Coronary artery (tissue), 2 donors: ENCODE results near the gene ECHDC3.

Source experiments
- DNase-seq: peaks from one replicate; pipeline ENCODE4 v3.0.0-alpha.2; 2017; ENCODE audit warnings: low spot score
- H3K27ac ChIP-seq, 2 donors: fragments of 200-600 bp; sonication (generic); one replicate each; pipeline ENCODE4 v1.5.1; 2016 to 2019
- H3K4me3 ChIP-seq: fragments of 200-600 bp; sonication (generic); 2 replicates; pipeline ENCODE4 v1.5.1; 2016; ENCODE audit warnings: mild to moderate bottlenecking, moderate library complexity
- CTCF ChIP-seq: fragments of 200-600 bp; sonication (generic); IDR thresholded peaks from one replicate; pipeline ENCODE4 v1.5.1; 2019; ENCODE audit warnings: antibody characterized with exemption

ECHDC3 gene

GRCh38 chr10:11797847-11798633 is 55.9 kb downstream of the ECHDC3 start:
- H3K4me3 ChIP-seq = no peak overlapping the region
- no peak for TF ChIP-seq CTCF

GRCh38 chr10:11798845-11799735 is 56.9 kb downstream of the ECHDC3 start:
- Histone ChIP-seq H3K4me3 (no peak overlapping the region), H3K27ac (no peak overlapping the region)
- DNase-seq = no peak
- no peak for TF ChIP-seq CTCF

More at GRCh38 chr10:11797847-11798633, 55.9 kb downstream of the ECHDC3 start:
- H3K27ac ChIP-seq = no peak overlapping the region
- DNase-seq = no peak

GRCh38 chr10:11799736-11800080 is 57.5 kb downstream of the ECHDC3 start:
- DNase-seq = no peak
- Histone ChIP-seq H3K4me3 (no peak overlapping the region), H3K27ac (no peak overlapping the region)
- no peak for TF ChIP-seq CTCF

- DNase-seq = no peak
- TF ChIP-seq CTCF = no peak
- no peak overlapping the region for H3K4me3 ChIP-seq
- H3K27ac ChIP-seq = no peak overlapping the region
Observed at GRCh38 chr10:11804336-11804735, 62.2 kb downstream of the ECHDC3 start.

- DNase-seq = no peak
- no peak for TF ChIP-seq CTCF
- no peak overlapping the region for H3K27ac ChIP-seq
- no peak overlapping the region for H3K4me3 ChIP-seq
Observed at GRCh38 chr10:11805792-11806191, 63.6 kb downstream of the ECHDC3 start.

GRCh38 chr10:11806706-11807105 is 64.5 kb downstream of the ECHDC3 start:
- no peak for DNase-seq
- H3K27ac ChIP-seq = no peak overlapping the region
- no peak for TF ChIP-seq CTCF
- H3K4me3 ChIP-seq = no peak overlapping the region
